ENCODE results near the gene UTP25.

DNA sequence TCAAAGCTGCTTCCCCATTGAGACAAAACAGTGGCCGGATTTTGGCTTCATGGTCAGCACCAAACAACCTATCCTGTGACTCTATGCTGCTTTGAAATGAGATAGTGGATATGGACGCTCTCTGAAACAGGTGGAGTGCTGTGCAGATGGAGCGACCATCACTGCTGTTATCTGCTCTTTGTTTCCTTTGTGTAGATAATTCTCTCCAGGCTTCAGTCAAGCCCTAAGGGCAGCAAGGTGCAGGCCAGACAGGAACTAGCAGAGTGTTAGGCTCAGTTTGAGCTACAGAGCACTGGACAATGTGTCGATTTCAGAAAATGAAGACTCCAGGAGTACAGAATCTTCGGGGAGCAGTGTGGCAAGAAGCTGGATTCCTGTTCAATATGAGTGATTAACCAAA lies 17.0 kb upstream of the UTP25 start:
- TF ChIP-seq CTCF (optimal IDR thresholded peaks at IDR 0.05 in 1 of 3, IDR thresholded peaks at IDR 0.05 in 1 of 3, conservative IDR thresholded peaks at IDR 0.05 in 1 of 3; ENCODE audit: extremely low read depth in 1 of 3, insufficient read depth in 2 of 3, low read length in 3 of 3) (no peak), EZH2 (IDR thresholded peaks at IDR 0.05; ENCODE audit: low read length) (no peak)
